Skin epidermis (tissue), 12 donors: Measurements from ENCODE around the gene ARHGAP42.
A peak's percentile ranks its signal among the peaks of the same experiment; 100 is the strongest.

Experiments
- H3K27ac ChIP-seq, 21 experiments: fragments of 200-600 bp; sonication (generic) in 11 of 21; one replicate each; pipeline ENCODE4 v1.5.0; 2020; ENCODE audit warnings: mild to moderate bottlenecking in 3 of 21, inconsistent platforms in 2 of 21, moderate library complexity in 2 of 21
- H3K4me3 ChIP-seq, 7 experiments: fragments of 200-600 bp; sonication (generic) in 2 of 7; one replicate each; pipeline ENCODE4 v1.5.0; 2020; ENCODE audit warnings: inconsistent platforms in 2 of 7, mild to moderate bottlenecking in 2 of 7, moderate library complexity in 1 of 7

Gene ARHGAP42

GRCh38 chr11:100752371-100753171, 65.5 kb downstream of the ARHGAP42 start:
- Histone ChIP-seq H3K27ac (peak overlapping the region in 3 of 21 experiments; percentile 16 to 21 (median 21)), H3K4me3 (no peak overlapping the region)

- Histone ChIP-seq H3K27ac (peak overlapping the region in 3 of 21 experiments; percentile 16 to 21 (median 21)), H3K4me3 (no peak overlapping the region)
Observed at GRCh38 chr11:100753172-100753543, 66.1 kb downstream of the ARHGAP42 start.

DNA sequence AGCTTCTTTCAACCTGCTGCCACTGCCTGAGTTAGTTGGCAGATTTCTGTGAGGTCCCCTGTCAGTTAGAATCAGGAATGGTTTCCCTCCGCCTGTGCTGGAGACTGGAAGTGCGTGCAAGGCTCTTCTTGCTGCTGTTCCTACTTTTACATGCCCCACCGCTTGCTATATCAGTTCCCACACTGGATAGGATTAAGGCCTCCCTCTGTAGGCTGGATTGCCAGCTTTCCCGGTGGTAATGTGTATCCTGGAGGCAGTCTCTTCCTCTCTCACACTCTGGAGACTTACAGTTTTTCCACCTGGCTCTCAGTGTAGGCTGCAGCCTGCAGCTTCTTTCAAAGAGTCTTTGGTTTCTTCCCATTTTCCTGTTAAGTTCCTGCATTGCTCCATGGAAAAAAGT, 66.5 kb downstream of the ARHGAP42 start:
- Histone ChIP-seq H3K27ac (peak overlapping the region in 3 of 21 experiments; percentile 16 to 21 (median 21)), H3K4me3 (no peak overlapping the region)

DNA sequence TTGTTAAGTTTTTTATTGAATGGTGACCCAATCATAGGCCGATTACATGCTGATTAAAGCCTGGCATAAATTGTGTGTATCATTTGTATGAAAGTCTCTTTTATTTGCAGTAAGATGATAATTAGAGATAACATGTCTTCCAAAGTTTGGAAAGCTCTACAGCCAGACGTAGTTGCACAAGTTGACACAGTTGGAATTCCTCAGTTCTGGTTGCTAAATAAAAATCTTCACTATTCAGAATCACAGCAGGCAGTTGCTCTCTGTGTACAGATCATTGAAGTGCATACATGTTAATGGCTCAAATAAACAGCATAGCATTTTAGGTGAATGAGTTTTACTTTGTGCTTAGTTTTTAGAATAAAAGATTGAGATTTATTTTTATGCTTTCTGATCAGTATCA, 69.5 kb downstream of the ARHGAP42 start:
- no peak overlapping the region for H3K4me3 ChIP-seq
- H3K27ac ChIP-seq, result no peak overlapping the region

DNA sequence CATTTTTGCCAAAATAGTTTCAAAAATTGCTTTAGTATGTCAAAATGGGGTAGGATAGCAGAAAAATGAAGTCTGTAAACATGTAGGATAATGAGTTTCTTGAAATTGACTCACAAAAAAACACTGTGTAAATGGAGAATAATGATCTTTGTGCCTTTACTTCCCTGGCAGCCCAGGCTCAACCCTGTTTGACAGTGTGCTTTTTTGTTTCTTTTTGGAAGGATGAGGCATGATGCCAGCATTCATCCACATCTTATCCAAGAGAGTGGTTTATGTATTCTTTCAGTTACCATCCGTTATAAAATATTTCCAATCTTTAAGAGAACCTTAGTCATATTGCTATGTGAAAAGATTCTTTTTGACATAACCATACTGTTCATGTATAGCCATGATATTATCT, 70.6 kb downstream of the ARHGAP42 start:
- no peak overlapping the region for H3K4me3 ChIP-seq
- H3K27ac ChIP-seq, result no peak overlapping the region

DNA sequence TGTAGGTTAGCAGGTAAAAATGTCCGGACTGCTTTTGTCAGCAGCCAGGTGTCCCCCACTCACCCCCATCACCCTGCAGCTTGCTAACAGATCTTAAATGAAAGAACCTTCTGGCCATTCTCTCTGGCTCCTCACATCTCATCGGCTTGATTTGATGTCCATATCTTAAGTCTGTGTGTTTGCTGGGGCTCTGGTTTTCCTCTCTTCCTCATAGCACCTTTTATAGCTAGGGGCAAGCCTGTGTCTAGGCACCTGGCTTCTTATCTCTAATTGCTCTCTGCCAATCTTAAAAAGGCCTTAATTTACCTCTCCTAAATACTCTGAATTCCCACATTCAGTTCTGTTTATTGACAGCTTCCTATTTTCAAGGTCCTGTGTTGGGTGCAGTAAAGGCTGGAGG, 72.0 kb downstream of the ARHGAP42 start:
- H3K27ac ChIP-seq, result no peak overlapping the region
- H3K4me3 ChIP-seq, result no peak overlapping the region

DNA sequence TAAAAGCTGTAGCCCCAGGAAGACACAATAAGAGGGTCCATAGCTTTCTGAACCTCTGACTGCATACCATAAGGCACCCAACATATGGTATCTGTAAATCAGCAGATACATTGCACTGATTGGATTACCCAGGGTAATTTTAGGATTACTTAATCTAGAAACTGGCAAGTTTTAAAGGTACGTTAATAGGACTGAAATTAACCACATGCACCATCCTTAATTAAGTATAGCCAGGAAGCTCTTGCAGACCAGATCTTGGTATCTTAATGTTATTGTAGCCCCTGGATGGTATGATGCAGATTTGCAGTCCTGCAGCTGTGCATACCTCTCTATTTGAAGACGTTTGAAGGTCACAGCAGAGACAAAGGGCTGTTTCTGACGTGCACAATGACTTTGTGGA, 72.8 kb downstream of the ARHGAP42 start:
- Histone ChIP-seq H3K4me3 (no peak overlapping the region), H3K27ac (no peak overlapping the region)

- H3K27ac ChIP-seq, result peak overlapping the region in 4 of 21 experiments; percentile 21 to 54 (median 29)
- no peak overlapping the region for H3K4me3 ChIP-seq
Observed at GRCh38 chr11:100760744-100761143, 73.7 kb downstream of the ARHGAP42 start.

DNA sequence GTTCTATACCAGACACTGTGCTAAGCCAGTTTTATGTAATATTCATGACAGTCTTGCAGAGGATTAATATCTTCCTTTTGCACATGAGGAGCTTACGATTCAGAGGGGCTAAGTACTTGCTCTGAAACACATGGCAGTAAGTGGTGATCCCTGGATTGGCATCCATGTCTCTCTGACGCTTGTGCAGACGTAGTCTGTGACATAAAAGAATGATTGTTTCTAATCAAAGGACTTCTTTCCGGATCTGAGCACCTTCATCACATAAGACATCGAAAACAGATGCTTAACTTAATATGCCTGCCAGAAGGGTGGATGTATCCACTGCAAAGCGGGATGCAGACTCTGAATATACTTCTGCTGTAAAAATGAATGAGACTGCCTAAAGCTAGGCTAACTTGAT, 74.8 kb downstream of the ARHGAP42 start:
- H3K4me3 ChIP-seq, result no peak overlapping the region
- peak overlapping the region in 3 of 21 experiments; percentile 13 to 54 (median 33) for H3K27ac ChIP-seq

DNA sequence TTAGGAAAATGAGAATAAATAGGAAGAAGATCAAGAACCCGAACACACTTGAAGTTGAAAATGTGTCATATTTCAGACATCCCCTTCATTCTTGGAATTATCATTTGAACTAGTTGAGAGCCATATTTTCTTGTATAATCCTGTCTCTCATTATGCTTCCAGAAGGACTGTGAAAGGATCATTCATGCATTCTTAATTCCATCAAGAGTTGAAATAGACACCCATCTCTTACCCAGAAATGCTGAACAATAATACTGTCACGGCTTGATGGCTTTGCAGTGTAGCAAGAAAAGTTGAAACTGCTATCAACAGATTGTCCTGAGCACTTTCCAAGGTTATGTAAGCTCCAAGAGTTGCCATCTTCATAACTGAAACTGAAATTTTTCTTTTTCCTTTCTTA, 79.7 kb downstream of the ARHGAP42 start:
- Histone ChIP-seq H3K4me3 (no peak overlapping the region), H3K27ac (no peak overlapping the region)

DNA sequence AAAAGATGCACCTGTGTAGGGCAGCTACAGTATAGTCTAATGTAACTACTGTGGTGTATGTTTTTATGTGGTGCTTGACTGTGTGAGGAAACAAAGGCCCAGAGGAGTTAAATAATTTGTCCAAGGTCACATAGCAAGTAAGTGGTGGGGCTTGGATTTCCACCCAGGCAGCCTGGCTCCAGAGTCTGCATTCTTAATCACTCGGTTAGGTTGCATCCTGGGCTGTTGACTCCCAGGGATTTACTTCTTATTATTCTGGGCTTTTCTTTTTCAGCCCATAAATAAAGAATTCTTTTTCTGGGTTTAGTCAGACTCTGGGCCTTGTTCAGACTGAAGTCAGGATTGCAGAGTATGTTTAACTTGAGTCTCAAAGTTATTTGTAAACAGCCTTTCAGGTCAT, 82.1 kb downstream of the ARHGAP42 start:
- no peak overlapping the region for H3K27ac ChIP-seq
- no peak overlapping the region for H3K4me3 ChIP-seq

DNA sequence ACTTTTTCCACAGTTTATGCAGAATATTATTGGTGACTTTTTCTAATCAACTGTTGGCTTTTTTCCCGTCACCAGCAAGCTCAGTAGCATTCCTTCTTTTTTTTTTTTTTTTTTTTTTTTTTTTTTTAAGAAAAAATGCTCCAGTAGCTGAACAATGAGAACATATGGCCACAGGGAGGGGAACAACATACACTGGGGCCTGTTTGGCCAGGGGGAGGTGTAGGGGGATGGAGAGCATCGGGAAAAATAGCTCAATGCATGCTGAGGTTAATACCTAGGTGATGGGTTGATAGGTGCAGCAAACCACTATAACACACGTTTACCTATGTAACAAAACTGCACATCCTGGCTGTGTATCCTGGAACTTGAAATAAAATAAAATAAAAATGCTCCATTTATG, 82.5 kb downstream of the ARHGAP42 start:
- no peak overlapping the region for H3K4me3 ChIP-seq
- H3K27ac ChIP-seq, result no peak overlapping the region

DNA sequence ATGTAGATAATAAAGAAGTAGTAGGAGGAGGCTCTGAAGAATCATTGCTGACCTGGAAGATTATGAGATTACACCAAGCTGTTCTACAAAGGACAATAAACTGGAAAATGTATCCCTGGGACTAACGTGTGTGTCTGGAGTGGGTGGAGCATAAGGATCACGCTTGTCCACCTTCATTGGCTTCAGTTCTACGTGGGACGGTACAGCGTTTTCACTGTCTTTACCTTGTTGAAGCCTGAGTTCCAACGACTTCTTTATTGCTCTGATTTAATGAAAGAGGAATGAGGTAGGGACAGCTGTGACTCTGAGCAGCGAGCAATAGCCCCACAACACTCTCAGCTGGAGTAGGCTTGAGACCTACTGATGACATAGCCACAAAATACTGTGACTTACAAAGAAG, 87.0 kb downstream of the ARHGAP42 start:
- Histone ChIP-seq H3K27ac (no peak overlapping the region), H3K4me3 (no peak overlapping the region)

DNA sequence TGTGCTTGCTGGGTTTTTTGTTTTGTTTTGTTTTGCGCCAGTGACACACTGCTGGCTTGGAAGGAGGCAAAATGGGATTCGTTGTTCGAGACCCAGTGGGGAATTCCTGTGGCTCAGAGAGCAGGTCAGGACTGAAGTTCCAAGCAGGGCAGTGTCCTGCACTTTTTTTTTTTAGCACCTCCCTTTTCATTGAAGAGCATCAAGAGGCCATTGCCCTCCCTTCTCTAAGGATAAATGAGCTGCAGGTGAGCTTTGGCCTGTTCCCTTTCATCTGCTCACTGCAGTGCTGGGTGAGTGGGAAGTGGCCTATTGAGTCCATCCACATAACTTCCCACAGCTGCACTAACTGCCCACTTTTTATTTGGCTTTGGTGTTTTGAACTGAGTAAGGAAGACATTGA, 87.8 kb downstream of the ARHGAP42 start:
- no peak overlapping the region for H3K4me3 ChIP-seq
- peak overlapping the region in 1 of 21 experiments; percentile 12 for H3K27ac ChIP-seq

DNA sequence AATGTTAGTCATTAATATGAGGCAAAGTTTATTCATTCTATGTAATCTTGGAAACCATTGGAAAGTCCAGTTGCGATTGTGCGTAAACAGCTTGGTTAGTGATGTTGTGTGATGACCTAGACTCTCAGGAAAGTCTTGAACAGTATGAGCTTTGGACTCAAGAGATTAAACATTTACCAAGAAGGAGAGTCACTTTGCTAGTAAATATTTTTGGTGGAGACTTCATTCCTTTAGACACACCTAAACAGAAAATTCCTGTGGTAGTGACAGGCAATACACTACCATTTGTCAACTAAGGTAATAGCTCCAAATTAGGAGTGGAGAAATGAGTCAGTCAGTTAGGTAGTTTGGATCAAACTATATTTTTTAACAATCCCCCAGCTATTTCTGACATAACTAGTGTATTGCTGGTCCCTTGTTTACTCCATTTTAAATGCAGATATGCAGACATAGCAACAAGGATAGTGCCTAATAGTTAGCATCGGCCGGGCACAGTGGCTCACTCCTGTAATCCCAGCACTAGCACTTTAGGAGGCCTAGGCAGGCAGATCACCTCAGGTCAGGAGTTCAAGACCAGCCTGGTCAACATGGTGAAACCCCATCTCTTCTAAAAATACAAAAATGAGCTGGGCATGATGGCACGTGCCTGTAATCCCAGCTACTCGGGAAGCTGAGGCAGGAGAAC, 89.3 kb downstream of the ARHGAP42 start:
- Histone ChIP-seq H3K27ac (peak overlapping the region in 10 of 21 experiments; percentile 10 to 77 (median 38)), H3K4me3 (no peak overlapping the region)

- H3K4me3 ChIP-seq, result no peak overlapping the region
- H3K27ac ChIP-seq, result peak overlapping the region in 7 of 21 experiments; percentile 9 to 77 (median 44)
Observed at GRCh38 chr11:100777103-100777502, 90.0 kb downstream of the ARHGAP42 start.

GRCh38 chr11:100777736-100778135, 90.6 kb downstream of the ARHGAP42 start:
- peak overlapping the region in 5 of 21 experiments; percentile 9 to 77 (median 26) for H3K27ac ChIP-seq
- H3K4me3 ChIP-seq, result no peak overlapping the region

- peak overlapping the region in 4 of 21 experiments; percentile 20 to 77 (median 27) for H3K27ac ChIP-seq
- H3K4me3 ChIP-seq, result no peak overlapping the region
Observed at GRCh38 chr11:100778166-100778785, 91.2 kb downstream of the ARHGAP42 start.

- Histone ChIP-seq H3K27ac (peak overlapping the region in 5 of 21 experiments; percentile 30 to 63 (median 47)), H3K4me3 (no peak overlapping the region)
Observed at GRCh38 chr11:100780470-100780869, 93.4 kb downstream of the ARHGAP42 start.

- H3K4me3 ChIP-seq, result no peak overlapping the region
- no peak overlapping the region for H3K27ac ChIP-seq
Observed at GRCh38 chr11:100785148-100785983, 98.3 kb downstream of the ARHGAP42 start.
